ENCODE data around the gene RP9. TPM values are rescaled to one million over a fixed set of nuclear protein-coding genes. Genes with fewer than 3 reads are reported as not detected.
A peak's percentile ranks its signal among the peaks of the same experiment; 100 is the strongest.

Gene RP9
- total RNA-seq, 1 donor = 6.5 TPM

DNA sequence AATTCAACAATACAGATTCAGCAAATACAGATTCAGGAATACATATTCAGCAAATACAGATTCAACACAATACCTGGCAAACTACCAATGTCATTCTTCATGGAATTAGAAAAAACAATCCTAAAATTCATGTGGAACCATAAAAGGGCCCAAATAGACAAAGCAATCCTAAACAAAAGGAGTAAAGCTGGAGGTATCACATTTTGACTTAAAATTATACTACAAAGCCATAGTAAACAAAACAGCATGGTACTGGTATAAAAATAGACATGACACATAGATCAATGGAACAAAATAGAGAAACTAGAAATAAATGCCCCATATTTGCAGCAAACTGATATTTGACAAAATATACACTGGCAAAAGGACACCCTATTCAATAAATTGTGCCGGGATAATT lies 43.2 kb downstream of the RP9 start:
- Histone ChIP-seq H3K27ac (ENCODE audit: low read depth, low read length) (no peak overlapping the region), H3K9me3 (ENCODE audit: low read depth, low read length) (peaks cover 9% of the 10 kb centered on the region), H4K20me1 (ENCODE audit: insufficient read depth, low read length) (peaks cover 8% of the 10 kb centered on the region), H3K4me1 (ENCODE audit: insufficient read depth, low read length) (peaks cover 11% of the 10 kb centered on the region), H3K4me2 (ENCODE audit: insufficient read depth, low read length) (no peak overlapping the region), H3K27me3 (ENCODE audit: insufficient read depth, low read length) (no peaks in the 10 kb centered on the region), H3K36me3 (ENCODE audit: insufficient read depth, low read length) (no peaks in the 10 kb centered on the region), H2AFZ (ENCODE audit: low read length) (no peak overlapping the region), H3K4me3 (ENCODE audit: insufficient read depth, low read length) (no peak overlapping the region), H3K79me2 (ENCODE audit: insufficient read depth, low read length) (peaks cover 13% of the 10 kb centered on the region)
- no peak for DNase-seq (ENCODE audit: insufficient read length, low spot score, missing footprints)
- no peak for TF ChIP-seq CTCF (IDR thresholded peaks at IDR 0.05; ENCODE audit: extremely low read depth, low read depth, low read length)

- Histone ChIP-seq H3K9me3 (ENCODE audit: low read depth, low read length) (peaks cover 3% of the 10 kb centered on the region), H3K4me1 (ENCODE audit: insufficient read depth, low read length) (peaks cover 12% of the 10 kb centered on the region), H3K27me3 (ENCODE audit: insufficient read depth, low read length) (no peaks in the 10 kb centered on the region), H3K79me2 (ENCODE audit: insufficient read depth, low read length) (peaks cover 43% of the 10 kb centered on the region), H2AFZ (ENCODE audit: low read length) (peak overlapping the region; percentile 99), H3K36me3 (ENCODE audit: insufficient read depth, low read length) (no peaks in the 10 kb centered on the region), H3K4me3 (ENCODE audit: insufficient read depth, low read length) (peak overlapping the region; percentile 93), H3K4me2 (ENCODE audit: insufficient read depth, low read length) (peak overlapping the region; percentile 88), H3K27ac (ENCODE audit: low read depth, low read length) (peak overlapping the region; percentile 85), H4K20me1 (ENCODE audit: insufficient read depth, low read length) (peaks cover 15% of the 10 kb centered on the region)
- peak; percentile 98 for DNase-seq (ENCODE audit: insufficient read length, low spot score, missing footprints)
- no peak for TF ChIP-seq CTCF (IDR thresholded peaks at IDR 0.05; ENCODE audit: extremely low read depth, low read depth, low read length)
These were observed 46.3 kb downstream of the RP9 start for GRCh38 chr7:33062782-33063443.

- peak; percentile 88 for DNase-seq (ENCODE audit: insufficient read length, low spot score, missing footprints)
- peaks cover 50% of the 10 kb centered on the region for H3K79me2 ChIP-seq (ENCODE audit: insufficient read depth, low read length)
- peaks cover 3% of the 10 kb centered on the region for H3K9me3 ChIP-seq (ENCODE audit: low read depth, low read length)
- H4K20me1 ChIP-seq (ENCODE audit: insufficient read depth, low read length) = peaks cover 15% of the 10 kb centered on the region
- no peaks in the 10 kb centered on the region for H3K27me3 ChIP-seq (ENCODE audit: insufficient read depth, low read length)
- H3K4me1 ChIP-seq (ENCODE audit: insufficient read depth, low read length) = peaks cover 12% of the 10 kb centered on the region
- peak within 1 kb of the TSS; percentile 88 for H3K4me2 ChIP-seq (ENCODE audit: insufficient read depth, low read length)
- peak within 1 kb of the TSS; percentile 93 for H3K4me3 ChIP-seq (ENCODE audit: insufficient read depth, low read length)
- H3K36me3 ChIP-seq (ENCODE audit: insufficient read depth, low read length) = no peaks in the 10 kb centered on the region
- H2AFZ ChIP-seq (ENCODE audit: low read length) = peak within 1 kb of the TSS; percentile 99
- H3K27ac ChIP-seq (ENCODE audit: low read depth, low read length) = peak within 1 kb of the TSS; percentile 85
- TF ChIP-seq CTCF (IDR thresholded peaks at IDR 0.05; ENCODE audit: extremely low read depth, low read depth, low read length) = no peak
These were observed 47.0 kb downstream of the RP9 start, which contains the start of gene NT5C3A for GRCh38 chr7:33062023-33062781. TSS of gene NT5C3A (minus strand) at chr7:33062776. CDS start at chr7:33062705, 71 bp downstream.

All from osteoblast (primary cell).